ENCODE data around the gene VPS8.
"Not testable (repeated sequence)": the region's sequence is repeated elsewhere in the genome, so short reads cannot be mapped to it uniquely, and the experiment has no call there.

GRCh38 chr3:184950816-184951215 is 138.8 kb downstream of the VPS8 start:
- TF ChIP-seq, protein P1, sequence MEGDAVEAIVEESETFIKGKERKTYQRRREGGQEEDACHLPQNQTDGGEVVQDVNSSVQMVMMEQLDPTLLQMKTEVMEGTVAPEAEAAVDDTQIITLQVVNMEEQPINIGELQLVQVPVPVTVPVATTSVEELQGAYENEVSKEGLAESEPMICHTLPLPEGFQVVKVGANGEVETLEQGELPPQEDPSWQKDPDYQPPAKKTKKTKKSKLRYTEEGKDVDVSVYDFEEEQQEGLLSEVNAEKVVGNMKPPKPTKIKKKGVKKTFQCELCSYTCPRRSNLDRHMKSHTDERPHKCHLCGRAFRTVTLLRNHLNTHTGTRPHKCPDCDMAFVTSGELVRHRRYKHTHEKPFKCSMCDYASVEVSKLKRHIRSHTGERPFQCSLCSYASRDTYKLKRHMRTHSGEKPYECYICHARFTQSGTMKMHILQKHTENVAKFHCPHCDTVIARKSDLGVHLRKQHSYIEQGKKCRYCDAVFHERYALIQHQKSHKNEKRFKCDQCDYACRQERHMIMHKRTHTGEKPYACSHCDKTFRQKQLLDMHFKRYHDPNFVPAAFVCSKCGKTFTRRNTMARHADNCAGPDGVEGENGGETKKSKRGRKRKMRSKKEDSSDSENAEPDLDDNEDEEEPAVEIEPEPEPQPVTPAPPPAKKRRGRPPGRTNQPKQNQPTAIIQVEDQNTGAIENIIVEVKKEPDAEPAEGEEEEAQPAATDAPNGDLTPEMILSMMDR (IDR thresholded peaks at IDR 0.05; ENCODE audit: low read length), result not testable (repeated sequence)
- not testable (repeated sequence) for TF ChIP-seq EZH2 (IDR thresholded peaks at IDR 0.05; ENCODE audit: borderline replicate concordance, low read length)

Data from OCI-LY1 (cell line).